ENCODE results near the gene RAD18. TPM values are rescaled to one million over a fixed set of nuclear protein-coding genes. Genes with fewer than 3 reads are reported as not detected.

Gene RAD18
- total RNA-seq, 1 donor = 7.6 TPM

GRCh38 chr3:8992854-8993253 lies 29.6 kb upstream of the RAD18 start:
- H3K27ac ChIP-seq (ENCODE audit: low read depth, low read length) = no peak overlapping the region
- TF ChIP-seq CTCF (IDR thresholded peaks at IDR 0.05; ENCODE audit: extremely low read depth, low read depth, low read length) = no peak

GRCh38 chr3:8992199-8992598 lies 28.9 kb upstream of the RAD18 start:
- H3K9me3 ChIP-seq (ENCODE audit: low read depth, low read length) = no peaks in the 10 kb centered on the region
- DNase-seq (ENCODE audit: insufficient read length, low spot score, missing footprints) = no peak
- no peak overlapping the region for H3K4me3 ChIP-seq (ENCODE audit: insufficient read depth, low read length)
- no peaks in the 10 kb centered on the region for H3K36me3 ChIP-seq (ENCODE audit: insufficient read depth, low read length)
- no peak overlapping the region for H3K27ac ChIP-seq (ENCODE audit: low read depth, low read length)
- H4K20me1 ChIP-seq (ENCODE audit: insufficient read depth, low read length) = no peaks in the 10 kb centered on the region
- TF ChIP-seq CTCF (IDR thresholded peaks at IDR 0.05; ENCODE audit: extremely low read depth, low read depth, low read length) = no peak
- peaks cover 3% of the 10 kb centered on the region for H3K4me1 ChIP-seq (ENCODE audit: insufficient read depth, low read length)
- no peak overlapping the region for H2AFZ ChIP-seq (ENCODE audit: low read length)
- no peak overlapping the region for H3K4me2 ChIP-seq (ENCODE audit: insufficient read depth, low read length)
- no peaks in the 10 kb centered on the region for H3K79me2 ChIP-seq (ENCODE audit: insufficient read depth, low read length)
- H3K27me3 ChIP-seq (ENCODE audit: insufficient read depth, low read length) = peaks cover 3% of the 10 kb centered on the region

More at GRCh38 chr3:8992854-8993253, 29.6 kb upstream of the RAD18 start:
- Histone ChIP-seq H3K27me3 (ENCODE audit: insufficient read depth, low read length) (peaks cover 3% of the 10 kb centered on the region), H4K20me1 (ENCODE audit: insufficient read depth, low read length) (no peaks in the 10 kb centered on the region), H3K4me3 (ENCODE audit: insufficient read depth, low read length) (no peak overlapping the region), H3K36me3 (ENCODE audit: insufficient read depth, low read length) (no peaks in the 10 kb centered on the region), H3K4me1 (ENCODE audit: insufficient read depth, low read length) (peaks cover 3% of the 10 kb centered on the region), H3K9me3 (ENCODE audit: low read depth, low read length) (no peaks in the 10 kb centered on the region), H2AFZ (ENCODE audit: low read length) (no peak overlapping the region), H3K79me2 (ENCODE audit: insufficient read depth, low read length) (no peaks in the 10 kb centered on the region), H3K4me2 (ENCODE audit: insufficient read depth, low read length) (no peak overlapping the region)
- no peak for DNase-seq (ENCODE audit: insufficient read length, low spot score, missing footprints)

- Histone ChIP-seq H3K4me2 (ENCODE audit: insufficient read depth, low read length) (peak overlapping the region; percentile 7), H3K79me2 (ENCODE audit: insufficient read depth, low read length) (no peaks in the 10 kb centered on the region), H4K20me1 (ENCODE audit: insufficient read depth, low read length) (no peaks in the 10 kb centered on the region), H3K27me3 (ENCODE audit: insufficient read depth, low read length) (peaks cover 3% of the 10 kb centered on the region), H3K4me3 (ENCODE audit: insufficient read depth, low read length) (no peak overlapping the region), H3K4me1 (ENCODE audit: insufficient read depth, low read length) (peaks cover 3% of the 10 kb centered on the region), H3K27ac (ENCODE audit: low read depth, low read length) (no peak overlapping the region), H3K36me3 (ENCODE audit: insufficient read depth, low read length) (no peaks in the 10 kb centered on the region), H3K9me3 (ENCODE audit: low read depth, low read length) (no peaks in the 10 kb centered on the region), H2AFZ (ENCODE audit: low read length) (no peak overlapping the region)
- TF ChIP-seq CTCF (IDR thresholded peaks at IDR 0.05; ENCODE audit: extremely low read depth, low read depth, low read length) = no peak
- DNase-seq (ENCODE audit: insufficient read length, low spot score, missing footprints) = no peak
Measured at GRCh38 chr3:8990266-8991215, 27.3 kb upstream of the RAD18 start.

- peak; percentile 71 for DNase-seq (ENCODE audit: insufficient read length, low spot score, missing footprints)
- H3K4me1 ChIP-seq (ENCODE audit: insufficient read depth, low read length) = peaks cover 3% of the 10 kb centered on the region
- no peak overlapping the region for H3K4me2 ChIP-seq (ENCODE audit: insufficient read depth, low read length)
- TF ChIP-seq CTCF (IDR thresholded peaks at IDR 0.05; ENCODE audit: extremely low read depth, low read depth, low read length) = no peak
- no peaks in the 10 kb centered on the region for H3K79me2 ChIP-seq (ENCODE audit: insufficient read depth, low read length)
- no peaks in the 10 kb centered on the region for H3K36me3 ChIP-seq (ENCODE audit: insufficient read depth, low read length)
- no peaks in the 10 kb centered on the region for H4K20me1 ChIP-seq (ENCODE audit: insufficient read depth, low read length)
- H3K4me3 ChIP-seq (ENCODE audit: insufficient read depth, low read length) = no peak overlapping the region
- peaks cover 3% of the 10 kb centered on the region for H3K27me3 ChIP-seq (ENCODE audit: insufficient read depth, low read length)
- no peak overlapping the region for H3K27ac ChIP-seq (ENCODE audit: low read depth, low read length)
- no peak overlapping the region for H2AFZ ChIP-seq (ENCODE audit: low read length)
- H3K9me3 ChIP-seq (ENCODE audit: low read depth, low read length) = no peaks in the 10 kb centered on the region
Measured at GRCh38 chr3:8988791-8989558, 25.7 kb upstream of the RAD18 start.
